ENCODE data around the gene RPL29.

RPL29 gene

DNA sequence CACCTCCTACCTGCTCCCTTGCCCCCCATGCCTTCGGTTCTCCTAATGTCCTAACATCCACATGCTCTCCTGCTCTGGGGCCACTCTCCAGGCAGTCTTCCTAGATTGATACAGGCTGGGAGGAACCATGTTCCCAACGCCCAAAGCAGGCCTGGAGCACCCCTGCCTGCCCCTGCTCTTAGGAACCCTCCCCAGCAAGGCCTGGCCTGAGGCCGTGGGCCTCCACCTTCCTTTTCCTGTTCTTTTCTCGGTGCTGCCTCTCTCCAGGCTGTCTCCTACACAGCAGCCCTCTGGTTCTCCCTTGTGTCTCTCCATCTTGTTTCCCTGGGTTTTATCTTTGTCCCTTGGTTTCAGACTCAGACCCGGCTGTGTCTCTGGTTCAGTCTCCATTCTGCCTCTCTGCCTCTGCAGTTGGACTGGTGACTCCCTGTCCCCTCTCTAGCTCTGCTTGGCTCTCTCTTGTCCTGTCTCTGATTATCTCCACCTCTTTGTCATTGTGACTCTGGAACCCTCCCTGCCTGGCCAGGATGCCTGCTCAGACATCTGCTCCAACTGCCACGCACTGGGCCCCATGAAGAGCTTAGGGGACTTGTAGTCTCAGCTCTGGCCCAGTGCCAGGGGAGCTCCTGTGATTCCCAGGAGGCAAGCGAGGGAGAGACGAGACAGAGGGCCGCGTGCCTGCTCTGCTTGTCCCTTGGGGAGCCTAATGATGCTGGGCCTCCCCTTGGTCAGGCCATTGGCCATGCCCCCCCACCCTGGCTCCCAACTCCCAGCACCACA lies 26.0 kb upstream of the RPL29 start:
- FAIRE-seq (no peak), DNase-seq (ENCODE audit: insufficient read length, low spot score) (no peak)
- TF ChIP-seq POLR2A (IDR thresholded peaks at IDR 0.05; ENCODE audit: low read depth, low read length), result no peak

- TF ChIP-seq POLR2A (IDR thresholded peaks at IDR 0.05; ENCODE audit: low read depth, low read length), result no peak
- FAIRE-seq (no peak), DNase-seq (ENCODE audit: insufficient read length, low spot score) (no peak)
These were observed 25.1 kb upstream of the RPL29 start for GRCh38 chr3:52020796-52021195.

- DNase-seq (ENCODE audit: insufficient read length, low spot score) (no peak), FAIRE-seq (no peak)
- TF ChIP-seq POLR2A (IDR thresholded peaks at IDR 0.05; ENCODE audit: low read depth, low read length), result no peak
These were observed 23.8 kb upstream of the RPL29 start for GRCh38 chr3:52019352-52020080.

DNA sequence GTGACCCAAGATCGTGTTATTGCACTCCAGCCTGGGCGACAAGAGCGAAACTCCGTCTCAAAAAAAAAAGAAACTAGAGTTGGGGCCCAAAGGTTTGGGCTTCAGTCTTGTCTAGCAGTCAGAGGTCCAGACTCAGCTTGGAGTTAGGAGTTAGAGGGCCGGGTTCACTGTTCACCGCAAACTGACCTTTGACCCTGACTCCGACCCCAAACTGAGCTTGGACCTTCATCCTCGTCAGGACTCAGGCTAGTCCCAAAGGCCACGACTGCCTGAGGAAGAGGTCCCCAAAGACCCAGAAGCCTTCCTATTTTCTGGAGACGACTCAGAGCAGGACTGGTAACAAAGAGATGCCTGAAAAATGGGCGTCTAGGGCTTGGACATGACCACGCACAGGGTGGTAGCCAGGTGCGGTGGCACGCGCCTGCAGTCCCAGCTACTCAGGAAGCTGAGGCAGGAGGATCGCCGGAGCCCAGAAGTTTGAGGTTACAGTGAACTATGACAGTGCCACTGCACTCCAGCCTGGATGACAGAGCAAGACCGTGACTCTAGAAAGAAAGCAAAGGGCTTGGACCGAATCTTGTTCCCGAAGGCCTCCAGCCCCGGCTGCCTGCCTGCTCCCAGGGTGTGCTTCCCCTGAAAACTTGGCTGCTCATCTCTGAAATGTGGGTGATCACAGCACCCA lies 22.8 kb upstream of the RPL29 start:
- no peak for FAIRE-seq

GRCh38 chr3:52017586-52017985 lies 21.9 kb upstream of the RPL29 start:
- FAIRE-seq, result no peak

More for the DNA sequence above, 22.8 kb upstream of the RPL29 start:
- no peak for TF ChIP-seq POLR2A (IDR thresholded peaks at IDR 0.05; ENCODE audit: low read depth, low read length)
- DNase-seq (ENCODE audit: insufficient read length, low spot score), result no peak

DNA sequence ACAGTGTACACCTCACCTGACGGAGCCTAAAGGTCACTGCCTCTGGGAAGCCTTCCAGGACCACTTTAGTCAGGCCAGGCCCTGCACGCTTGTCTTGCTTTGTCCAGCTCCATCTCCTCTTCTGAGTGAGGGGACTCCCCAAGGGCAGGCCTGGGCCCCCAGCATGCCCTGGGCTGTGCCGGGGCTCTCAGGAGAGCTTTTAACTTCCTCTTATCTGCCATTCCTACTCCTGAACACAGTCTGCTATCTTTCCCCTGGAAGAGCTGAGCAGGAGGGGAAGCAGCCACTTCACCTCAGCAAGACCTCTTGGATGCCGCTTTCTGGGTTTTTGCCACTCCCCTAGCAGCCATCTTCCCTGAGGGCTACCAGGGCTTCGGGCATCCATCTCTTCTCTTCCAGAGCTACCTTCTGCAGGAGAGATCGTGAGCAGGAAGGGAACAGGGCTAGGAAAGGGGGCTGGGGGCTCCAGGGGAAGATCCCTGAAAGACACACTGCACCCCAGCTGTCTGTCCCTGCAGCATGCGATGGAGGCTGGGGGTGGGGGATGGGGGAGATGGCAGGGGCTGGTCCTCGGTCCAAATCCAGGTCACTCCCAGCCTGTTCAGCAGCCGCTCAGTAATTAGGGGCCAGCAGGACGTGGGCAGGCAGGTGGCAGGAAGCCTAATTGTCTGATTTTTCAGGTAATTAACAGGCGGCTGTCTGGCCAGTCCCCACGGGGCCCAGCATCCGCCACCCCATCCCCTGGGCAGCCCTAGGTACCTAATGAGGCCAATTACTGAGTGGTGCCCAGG lies 19.9 kb upstream of the RPL29 start:
- TF ChIP-seq POLR2A (IDR thresholded peaks at IDR 0.05; ENCODE audit: low read depth, low read length), result no peak
- FAIRE-seq (no peak), DNase-seq (ENCODE audit: insufficient read length, low spot score) (no peak)

More at GRCh38 chr3:52017586-52017985, 21.9 kb upstream of the RPL29 start:
- DNase-seq (ENCODE audit: insufficient read length, low spot score), result no peak
- TF ChIP-seq POLR2A (IDR thresholded peaks at IDR 0.05; ENCODE audit: low read depth, low read length), result no peak

- no peak for DNase-seq (ENCODE audit: insufficient read length, low spot score)
- no peak for FAIRE-seq
- no peak for TF ChIP-seq POLR2A (IDR thresholded peaks at IDR 0.05; ENCODE audit: low read depth, low read length)
These were observed 18.9 kb upstream of the RPL29 start for GRCh38 chr3:52014613-52015012.

GRCh38 chr3:52013802-52014598 lies 18.3 kb upstream of the RPL29 start:
- no peak for TF ChIP-seq POLR2A (IDR thresholded peaks at IDR 0.05; ENCODE audit: low read depth, low read length)
- FAIRE-seq, result no peak

GRCh38 chr3:52012699-52013098 lies 17.0 kb upstream of the RPL29 start:
- FAIRE-seq, result no peak
- no peak for TF ChIP-seq POLR2A (IDR thresholded peaks at IDR 0.05; ENCODE audit: low read depth, low read length)
- no peak for DNase-seq (ENCODE audit: insufficient read length, low spot score)

More at GRCh38 chr3:52013802-52014598, 18.3 kb upstream of the RPL29 start:
- no peak for DNase-seq (ENCODE audit: insufficient read length, low spot score)

- TF ChIP-seq POLR2A (IDR thresholded peaks at IDR 0.05; ENCODE audit: low read depth, low read length), result no peak
- FAIRE-seq (no peak), DNase-seq (ENCODE audit: insufficient read length, low spot score) (no peak)
These were observed 14.7 kb upstream of the RPL29 start for GRCh38 chr3:52010431-52010830.

DNA sequence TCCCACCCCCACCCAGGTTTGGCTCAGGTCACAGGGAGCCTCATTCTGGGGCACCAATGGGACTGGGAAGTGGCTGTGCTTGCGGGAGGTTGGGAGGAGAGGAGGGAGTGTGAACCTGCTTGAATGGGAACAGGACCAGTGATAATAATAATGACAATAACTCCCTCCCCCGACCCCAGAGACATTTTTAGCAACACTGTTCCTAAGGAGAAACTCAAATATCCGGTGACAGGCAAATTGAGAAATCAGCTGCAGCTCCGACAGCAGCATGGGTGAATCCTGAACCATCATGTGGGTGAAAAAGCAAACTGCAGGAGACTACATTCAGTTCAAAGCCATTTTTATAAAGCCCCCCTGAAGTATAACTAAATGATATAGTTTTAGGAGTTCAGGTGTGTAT lies 11.6 kb upstream of the RPL29 start:
- DNase-seq (ENCODE audit: insufficient read length, low spot score) (no peak), FAIRE-seq (no peak)
- no peak for TF ChIP-seq POLR2A (IDR thresholded peaks at IDR 0.05; ENCODE audit: low read depth, low read length)

DNA sequence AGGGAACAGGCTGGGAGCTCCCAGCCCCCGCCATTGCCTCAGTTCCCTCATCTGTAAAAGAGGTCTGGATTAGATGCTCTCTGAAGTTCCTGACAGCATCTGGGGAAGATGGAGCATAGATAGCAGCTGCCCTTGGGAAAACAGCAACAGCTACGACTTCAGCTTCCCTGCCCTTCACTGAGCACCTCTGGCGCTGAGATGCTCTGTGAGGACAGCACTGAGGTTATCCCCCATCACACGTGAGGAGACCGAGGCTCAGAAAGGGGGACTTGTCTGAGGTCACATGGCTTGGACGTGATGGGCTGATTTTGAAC lies 11.1 kb upstream of the RPL29 start:
- TF ChIP-seq POLR2A (IDR thresholded peaks at IDR 0.05; ENCODE audit: low read depth, low read length), result no peak
- no peak for FAIRE-seq

More for the DNA sequence above, 11.1 kb upstream of the RPL29 start:
- DNase-seq (ENCODE audit: insufficient read length, low spot score), result no peak
